ENCODE measurements around the gene DDAH1.

DDAH1 gene

GRCh38 chr1:85303440-85304162 is 161.4 kb downstream of the DDAH1 start:
- DNase-seq (no peak), ATAC-seq (ENCODE audit: insufficient read depth, low read depth) (no peak)
- no peak for TF ChIP-seq CTCF (IDR thresholded peaks at IDR 0.05; ENCODE audit: borderline replicate concordance, extremely low read depth, low read length, poor library complexity, severe bottlenecking)
- TF ChIP-seq EZH2 (IDR thresholded peaks at IDR 0.05; ENCODE audit: borderline replicate concordance, low read depth, low read length, severe bottlenecking): no peak

GRCh38 chr1:85300140-85300539 is 164.8 kb downstream of the DDAH1 start:
- Histone ChIP-seq H4K20me1 (ENCODE audit: insufficient read depth, low read length) (no peaks in the 10 kb centered on the region), H3K4me3 (ENCODE audit: low read depth in 1 of 2, low read length in 2 of 2) (no peak overlapping the region), H3K27ac (ENCODE audit: low read length) (no peak overlapping the region), H3K79me2 (ENCODE audit: insufficient read depth, low read length) (no peaks in the 10 kb centered on the region), H3K36me3 (ENCODE audit: insufficient read depth, low read length) (no peaks in the 10 kb centered on the region), H3K4me1 (ENCODE audit: insufficient read depth, low read length) (peaks cover 19% of the 10 kb centered on the region), H3K4me2 (ENCODE audit: insufficient read depth, low read length) (no peak overlapping the region), H2AFZ (ENCODE audit: low read depth, low read length) (no peak overlapping the region), H3K9ac (ENCODE audit: low read depth, low read length) (no peak overlapping the region), H3K27me3 (ENCODE audit: insufficient read depth, low read length, poor library complexity) (no peaks in the 10 kb centered on the region), H3K9me3 (ENCODE audit: insufficient read depth, low read length, severe bottlenecking) (no peaks in the 10 kb centered on the region)
- DNase-seq: no peak
- TF ChIP-seq EZH2 (IDR thresholded peaks at IDR 0.05; ENCODE audit: borderline replicate concordance, low read depth, low read length, severe bottlenecking) (no peak), CTCF (IDR thresholded peaks at IDR 0.05; ENCODE audit: borderline replicate concordance, extremely low read depth, low read length, poor library complexity, severe bottlenecking) (no peak)
- ATAC-seq (ENCODE audit: insufficient read depth, low read depth): no peak

More at GRCh38 chr1:85303440-85304162, 161.4 kb downstream of the DDAH1 start:
- Histone ChIP-seq H2AFZ (ENCODE audit: low read depth, low read length) (no peak overlapping the region), H3K4me1 (ENCODE audit: insufficient read depth, low read length) (peaks cover 6% of the 10 kb centered on the region), H3K79me2 (ENCODE audit: insufficient read depth, low read length) (no peaks in the 10 kb centered on the region), H3K27ac (ENCODE audit: low read length) (no peak overlapping the region), H3K27me3 (ENCODE audit: insufficient read depth, low read length, poor library complexity) (peaks cover 2% of the 10 kb centered on the region), H3K9ac (ENCODE audit: low read depth, low read length) (no peak overlapping the region), H3K4me3 (ENCODE audit: low read depth in 1 of 2, low read length in 2 of 2) (no peak overlapping the region), H4K20me1 (ENCODE audit: insufficient read depth, low read length) (no peaks in the 10 kb centered on the region), H3K36me3 (ENCODE audit: insufficient read depth, low read length) (no peaks in the 10 kb centered on the region), H3K4me2 (ENCODE audit: insufficient read depth, low read length) (no peak overlapping the region), H3K9me3 (ENCODE audit: insufficient read depth, low read length, severe bottlenecking) (no peaks in the 10 kb centered on the region)

- no peak overlapping the region for H3K4me3 ChIP-seq (ENCODE audit: low read depth in 1 of 2, low read length in 2 of 2)
- H2AFZ ChIP-seq (ENCODE audit: low read depth, low read length): no peak overlapping the region
- H3K4me1 ChIP-seq (ENCODE audit: insufficient read depth, low read length): peaks cover 19% of the 10 kb centered on the region
- no peak for TF ChIP-seq EZH2 (IDR thresholded peaks at IDR 0.05; ENCODE audit: borderline replicate concordance, low read depth, low read length, severe bottlenecking)
- no peak for TF ChIP-seq CTCF (IDR thresholded peaks at IDR 0.05; ENCODE audit: borderline replicate concordance, extremely low read depth, low read length, poor library complexity, severe bottlenecking)
- no peaks in the 10 kb centered on the region for H3K9me3 ChIP-seq (ENCODE audit: insufficient read depth, low read length, severe bottlenecking)
- H3K27me3 ChIP-seq (ENCODE audit: insufficient read depth, low read length, poor library complexity): no peaks in the 10 kb centered on the region
- no peaks in the 10 kb centered on the region for H3K36me3 ChIP-seq (ENCODE audit: insufficient read depth, low read length)
- H3K79me2 ChIP-seq (ENCODE audit: insufficient read depth, low read length): no peaks in the 10 kb centered on the region
- DNase-seq (peak; percentile 67), ATAC-seq (ENCODE audit: insufficient read depth, low read depth) (peak; percentile 97)
- peak overlapping the region; percentile 26; the same call in 1 of the 2 replicates for H3K27ac ChIP-seq (ENCODE audit: low read length)
- 0 out of 2 replicates have a peak overlapping the region, but pooled peaks have one; percentile 13 for H3K4me2 ChIP-seq (ENCODE audit: insufficient read depth, low read length)
- no peak overlapping the region for H3K9ac ChIP-seq (ENCODE audit: low read depth, low read length)
- no peaks in the 10 kb centered on the region for H4K20me1 ChIP-seq (ENCODE audit: insufficient read depth, low read length)
Measured at GRCh38 chr1:85297855-85298629, 166.9 kb downstream of the DDAH1 start.
